ENCODE data around the gene ETS2.
"Not testable (repeated sequence)": the region's sequence is repeated elsewhere in the genome, so short reads cannot be mapped to it uniquely, and the experiment has no call there.

ETS2 gene

DNA sequence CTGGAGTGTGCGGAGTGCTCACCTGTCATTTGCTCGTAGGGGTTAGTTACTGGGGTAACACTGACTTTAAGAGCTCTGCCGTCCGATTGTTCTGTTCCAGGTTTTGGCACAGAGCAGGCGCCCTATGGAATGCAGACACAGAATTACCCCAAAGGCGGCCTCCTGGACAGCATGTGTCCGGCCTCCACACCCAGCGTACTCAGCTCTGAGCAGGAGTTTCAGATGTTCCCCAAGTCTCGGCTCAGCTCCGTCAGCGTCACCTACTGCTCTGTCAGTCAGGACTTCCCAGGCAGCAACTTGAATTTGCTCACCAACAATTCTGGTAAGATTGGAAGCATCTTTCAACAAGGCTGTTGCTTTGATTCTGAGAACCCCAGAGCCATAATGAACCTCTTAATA, 12.6 kb downstream of the ETS2 start:
- no peak for DNase-seq (ENCODE audit: low spot score)

- DNase-seq (ENCODE audit: low spot score) = no peak
These were observed 13.5 kb downstream of the ETS2 start for GRCh38 chr21:38819051-38819718.

- no peak for DNase-seq (ENCODE audit: low spot score)
These were observed 14.0 kb downstream of the ETS2 start for GRCh38 chr21:38819719-38820159.

DNA sequence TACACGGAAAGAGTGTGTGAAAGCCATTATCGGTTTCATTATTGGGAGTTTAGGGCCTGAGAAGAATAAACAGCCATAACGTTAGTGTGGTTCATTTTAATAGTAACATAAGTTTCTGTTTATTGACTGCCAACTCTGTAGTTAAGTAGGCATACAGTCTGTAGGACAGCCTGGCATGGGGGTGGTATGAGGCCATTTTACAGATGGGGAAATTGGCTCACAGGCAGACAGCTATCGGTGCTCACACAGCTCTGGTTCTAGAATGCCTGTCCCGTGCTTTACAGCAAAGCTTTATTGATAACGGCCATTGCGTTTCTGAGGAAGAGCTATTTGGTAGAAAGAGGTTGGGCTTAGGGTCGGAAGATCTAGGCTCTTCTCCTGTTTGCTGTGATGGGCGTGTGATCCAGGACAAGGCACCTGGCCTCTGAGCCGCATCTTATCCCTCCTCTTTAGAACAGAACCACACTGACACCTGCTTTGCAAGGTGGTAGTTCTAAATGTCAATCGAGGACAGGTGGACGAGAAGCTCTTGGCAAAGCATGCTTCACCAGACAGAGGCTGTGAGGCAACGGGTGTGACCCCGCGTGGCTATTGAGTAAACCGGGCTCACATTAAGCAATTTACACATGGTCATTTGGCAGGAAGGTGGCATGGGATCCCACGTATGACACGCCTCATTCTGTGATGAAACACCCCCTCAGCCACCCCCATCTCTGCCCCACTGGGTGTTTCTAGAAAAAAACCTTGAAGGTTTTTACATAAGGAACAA, 14.9 kb downstream of the ETS2 start:
- no peak for DNase-seq (ENCODE audit: low spot score)

DNA sequence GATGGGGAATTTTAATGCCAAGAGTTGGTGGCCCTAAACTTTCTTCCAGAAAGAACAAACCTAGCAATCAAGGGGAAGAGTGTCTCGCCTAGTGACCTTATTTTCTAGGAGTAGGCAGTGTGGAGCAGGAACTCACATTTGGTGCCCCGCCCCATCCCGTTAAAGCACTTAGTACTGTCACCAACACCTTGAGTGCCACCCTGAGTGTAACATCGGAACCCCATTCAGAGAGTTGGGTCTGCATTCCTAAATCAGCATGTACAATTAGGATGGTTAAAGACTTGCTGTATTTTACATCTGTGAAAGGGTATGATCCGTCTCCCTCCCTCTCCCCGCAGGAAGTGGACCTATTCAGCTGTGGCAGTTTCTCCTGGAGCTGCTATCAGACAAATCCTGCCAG, 15.5 kb downstream of the ETS2 start:
- DNase-seq (ENCODE audit: low spot score) = no peak

GRCh38 chr21:38821959-38822682, 16.4 kb downstream of the ETS2 start:
- no peak for DNase-seq (ENCODE audit: low spot score)

- DNase-seq (ENCODE audit: low spot score) = no peak
These were observed 17.1 kb downstream of the ETS2 start for GRCh38 chr21:38822778-38823238.

DNA sequence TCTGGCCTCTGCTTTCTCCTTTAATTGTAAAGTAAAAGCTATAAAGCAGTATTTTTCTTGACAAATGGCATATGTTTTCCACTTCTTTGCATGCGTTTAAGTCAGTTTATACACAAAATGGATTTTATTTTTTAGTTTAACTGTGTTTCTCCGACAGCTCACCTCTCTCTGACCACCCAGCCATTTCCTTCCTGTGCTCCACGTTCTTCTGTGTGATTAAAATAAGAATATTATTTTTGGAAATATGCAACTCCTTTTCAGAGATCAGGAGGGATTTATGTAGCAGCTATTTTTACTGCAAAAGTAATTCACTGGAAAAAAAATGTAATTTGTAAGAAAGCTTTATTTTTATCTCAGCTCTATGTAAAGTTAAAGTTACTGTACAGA, 18.0 kb downstream of the ETS2 start:
- DNase-seq (ENCODE audit: low spot score) = no peak

DNA sequence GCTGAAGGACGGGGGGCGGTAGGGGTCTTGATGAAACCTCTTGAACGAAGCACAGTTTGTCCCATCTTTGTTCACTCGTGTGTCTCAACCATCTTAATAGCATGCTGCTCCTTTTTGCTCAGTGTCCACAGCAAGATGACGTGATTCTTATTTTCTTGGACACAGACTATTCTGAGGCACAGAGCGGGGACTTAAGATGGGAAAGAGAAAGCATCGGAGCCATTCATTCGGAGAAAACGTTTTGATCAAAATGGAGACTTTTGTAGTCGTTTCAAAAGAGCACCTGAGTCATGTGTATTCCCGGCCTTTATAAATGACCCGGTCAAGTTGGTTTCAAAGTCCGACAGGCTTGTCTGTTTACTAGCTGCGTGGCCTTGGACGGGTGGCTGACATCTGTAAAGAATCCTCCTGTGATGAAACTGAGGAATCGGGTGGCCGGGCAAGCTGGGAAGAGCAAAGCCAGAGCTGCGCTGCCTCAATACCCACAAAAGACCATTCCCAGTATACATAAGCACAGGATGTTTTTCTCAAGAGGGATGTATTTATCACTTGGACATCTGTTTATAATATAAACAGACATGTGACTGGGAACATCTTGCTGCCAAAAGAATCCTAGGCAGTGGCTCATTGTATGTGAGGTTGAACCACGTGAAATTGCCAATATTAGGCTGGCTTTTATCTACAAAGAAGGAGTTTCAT, 18.5 kb downstream of the ETS2 start:
- no peak for DNase-seq (ENCODE audit: low spot score)

DNA sequence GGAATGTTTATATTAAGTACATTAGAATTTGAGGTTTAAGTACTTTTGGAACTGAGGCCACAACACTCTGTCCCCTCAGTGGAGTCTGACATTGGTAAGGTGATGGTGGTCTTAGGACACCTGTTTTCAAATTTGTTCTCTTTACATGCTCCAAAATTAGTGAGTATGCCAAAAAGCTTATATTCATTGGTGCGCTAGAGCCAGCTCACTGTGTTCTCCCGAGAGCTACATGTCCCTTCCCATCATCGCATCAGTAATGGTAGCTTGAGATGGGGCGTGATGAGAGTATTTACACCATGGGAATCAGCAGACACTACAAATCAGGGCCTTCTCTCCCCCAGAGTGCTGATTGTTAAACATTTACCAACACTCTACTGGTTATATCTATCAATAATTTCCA, 19.5 kb downstream of the ETS2 start:
- DNase-seq (ENCODE audit: low spot score) = no peak

- DNase-seq (ENCODE audit: low spot score) = no peak
These were observed 20.2 kb downstream of the ETS2 start for GRCh38 chr21:38825921-38826320.

DNA sequence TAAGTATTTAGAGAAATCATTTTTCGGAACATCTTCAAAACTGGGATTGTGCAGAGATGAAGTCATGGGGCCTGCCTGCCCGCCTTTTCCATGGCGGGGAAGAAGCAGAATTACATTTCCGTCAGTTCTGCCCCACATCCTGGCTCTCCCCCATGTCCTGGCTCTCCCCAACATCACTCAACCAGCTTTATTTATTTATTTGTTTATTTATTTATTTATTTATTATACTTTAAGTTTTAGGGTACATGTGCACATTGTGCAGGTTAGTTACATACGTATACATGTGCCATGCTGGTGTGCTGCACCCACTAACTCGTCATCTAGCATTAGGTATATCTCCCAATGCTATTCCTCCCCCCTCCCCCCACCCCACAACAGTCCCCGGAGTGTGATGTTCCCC, 22.4 kb downstream of the ETS2 start:
- not testable (repeated sequence) for DNase-seq (ENCODE audit: low spot score)

DNA sequence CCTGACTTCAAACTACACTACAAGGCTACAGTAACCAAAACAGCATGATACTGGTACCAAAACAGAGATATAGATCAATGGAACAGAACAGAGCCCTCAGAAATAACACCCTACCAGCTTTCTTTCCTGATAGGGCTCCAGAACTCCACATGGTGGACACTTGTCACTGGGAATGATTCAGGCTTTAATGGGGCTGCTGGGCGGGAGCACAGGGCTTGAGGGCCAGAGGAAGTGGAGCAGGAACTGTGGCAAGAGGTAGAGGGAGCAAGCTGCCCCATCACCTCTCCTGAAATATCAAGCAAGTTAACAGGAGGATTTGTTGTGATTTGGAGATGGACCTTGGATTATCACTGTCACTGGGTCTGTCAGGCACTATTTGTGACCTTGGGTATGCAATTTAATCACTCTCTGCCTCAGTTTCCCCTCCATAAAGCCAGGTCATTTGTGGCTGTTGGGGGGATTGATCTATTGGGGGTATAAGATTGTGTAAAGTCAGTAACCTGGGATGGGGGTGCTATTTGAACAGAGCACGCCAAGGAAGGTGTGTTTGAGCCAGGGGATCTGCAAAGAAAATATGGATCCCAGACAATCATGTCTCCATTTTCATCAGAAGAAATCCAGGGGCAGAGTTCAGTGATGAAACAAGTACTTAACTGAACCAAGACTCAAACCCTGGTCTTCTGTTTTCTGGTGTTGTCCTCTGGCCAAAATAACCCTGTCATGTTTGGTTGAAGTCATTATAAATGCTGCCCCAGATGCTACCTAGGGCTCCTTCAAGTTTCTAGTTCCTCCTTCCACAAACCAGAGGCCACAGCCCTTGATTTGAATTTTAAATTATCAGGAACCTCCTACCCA, 25.2 kb downstream of the ETS2 start:
- DNase-seq (ENCODE audit: low spot score) = no peak

DNA sequence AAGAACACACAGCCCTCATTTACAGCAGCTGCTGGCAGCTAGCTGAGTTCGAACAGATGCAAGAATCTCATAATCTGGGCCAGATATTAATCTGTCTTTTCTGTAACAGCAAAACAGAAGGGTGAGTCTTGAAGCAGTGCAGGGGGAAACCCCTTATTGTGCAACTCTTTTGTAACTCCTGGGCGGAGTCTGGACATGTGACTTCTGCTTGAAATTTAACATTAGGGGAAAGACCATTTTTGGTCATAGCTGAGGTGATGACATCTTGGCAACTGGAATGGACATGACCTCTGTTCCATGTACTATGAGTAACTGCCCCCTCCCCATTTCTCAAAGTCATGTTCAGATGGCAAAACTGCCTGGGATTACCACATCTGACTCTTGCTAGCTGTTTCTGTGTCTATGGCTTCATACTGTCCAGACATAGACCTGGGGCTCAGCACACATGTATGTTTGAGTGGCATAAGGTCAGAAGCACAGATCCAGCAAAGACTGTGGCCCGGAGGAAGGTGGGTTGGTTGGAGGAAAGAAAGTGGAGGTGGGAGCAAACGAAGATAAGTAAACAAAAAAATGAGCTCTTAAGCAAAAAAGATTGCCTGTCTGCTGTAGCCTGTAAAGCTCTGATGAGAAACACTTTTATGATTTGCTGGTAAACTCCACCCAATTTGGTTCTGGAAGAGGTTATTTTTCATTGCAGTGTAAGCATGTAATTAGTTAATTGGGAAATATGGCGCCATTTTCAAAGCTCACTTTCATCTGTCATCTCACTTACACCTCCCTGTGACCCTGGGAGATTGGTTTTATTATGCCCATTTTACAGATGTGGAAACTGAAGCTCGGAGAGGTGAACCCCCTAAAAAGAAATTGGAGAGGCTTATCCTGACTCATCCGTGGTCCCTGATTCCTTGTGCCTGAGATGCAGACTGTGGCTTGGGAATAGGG, 26.1 kb downstream of the ETS2 start:
- peak; percentile 29 for DNase-seq (ENCODE audit: low spot score)

GRCh38 chr21:38832664-38833063, 26.9 kb downstream of the ETS2 start:
- DNase-seq (ENCODE audit: low spot score) = no peak

- no peak for DNase-seq (ENCODE audit: low spot score)
These were observed 27.4 kb downstream of the ETS2 start for GRCh38 chr21:38833117-38833516.

DNA sequence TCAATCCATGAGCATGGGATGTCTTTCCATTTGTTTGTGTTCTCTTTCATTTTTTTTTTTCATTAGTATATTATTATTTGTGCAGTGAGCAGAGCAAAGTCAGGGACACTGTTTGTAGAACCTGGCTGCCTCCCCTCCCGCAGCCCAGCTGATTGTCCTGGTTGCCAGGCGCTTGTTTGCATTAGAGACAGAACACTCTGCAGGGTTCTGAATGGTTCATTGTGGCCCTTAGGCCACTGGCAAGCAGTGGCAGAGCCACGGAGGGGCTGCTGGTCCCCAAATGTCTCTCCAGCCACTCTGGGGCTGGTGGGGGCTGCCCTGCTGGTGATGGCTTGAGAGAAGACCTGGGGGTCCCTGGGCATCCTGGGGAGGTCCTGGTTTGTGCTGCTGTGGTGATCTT, 29.0 kb downstream of the ETS2 start:
- no peak for DNase-seq (ENCODE audit: low spot score)

DNA sequence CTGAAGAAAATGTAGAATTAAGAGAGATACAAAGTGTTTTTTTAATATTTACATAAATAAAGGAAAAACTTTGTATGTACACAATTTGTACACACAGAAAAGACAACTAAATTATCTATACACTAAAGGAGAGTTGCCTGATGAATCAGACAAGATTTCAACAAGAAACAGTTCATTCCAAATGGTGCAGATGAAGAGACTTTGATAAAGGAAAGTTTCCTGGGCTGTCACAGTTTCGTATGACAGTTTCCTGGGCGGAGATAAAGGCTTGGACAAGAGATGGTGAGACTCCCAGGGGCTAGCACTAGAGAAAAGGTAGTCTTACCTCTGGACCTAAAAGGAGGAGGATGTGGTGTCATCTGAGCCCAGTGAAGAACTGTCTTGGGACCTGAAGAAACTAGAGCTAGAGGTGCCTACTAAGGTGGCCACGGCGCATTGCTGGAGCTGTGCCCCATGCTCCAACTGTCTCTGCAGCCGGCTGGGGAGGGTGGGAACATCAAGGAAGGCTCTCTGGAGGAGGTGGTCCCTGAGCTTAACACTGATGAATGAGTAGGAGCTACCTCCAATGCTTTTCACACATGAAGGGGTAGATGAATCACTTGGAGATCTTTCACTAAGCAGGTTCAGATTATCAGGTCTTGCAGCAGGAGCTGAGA, 32.2 kb downstream of the ETS2 start:
- DNase-seq (ENCODE audit: low spot score) = no peak

DNA sequence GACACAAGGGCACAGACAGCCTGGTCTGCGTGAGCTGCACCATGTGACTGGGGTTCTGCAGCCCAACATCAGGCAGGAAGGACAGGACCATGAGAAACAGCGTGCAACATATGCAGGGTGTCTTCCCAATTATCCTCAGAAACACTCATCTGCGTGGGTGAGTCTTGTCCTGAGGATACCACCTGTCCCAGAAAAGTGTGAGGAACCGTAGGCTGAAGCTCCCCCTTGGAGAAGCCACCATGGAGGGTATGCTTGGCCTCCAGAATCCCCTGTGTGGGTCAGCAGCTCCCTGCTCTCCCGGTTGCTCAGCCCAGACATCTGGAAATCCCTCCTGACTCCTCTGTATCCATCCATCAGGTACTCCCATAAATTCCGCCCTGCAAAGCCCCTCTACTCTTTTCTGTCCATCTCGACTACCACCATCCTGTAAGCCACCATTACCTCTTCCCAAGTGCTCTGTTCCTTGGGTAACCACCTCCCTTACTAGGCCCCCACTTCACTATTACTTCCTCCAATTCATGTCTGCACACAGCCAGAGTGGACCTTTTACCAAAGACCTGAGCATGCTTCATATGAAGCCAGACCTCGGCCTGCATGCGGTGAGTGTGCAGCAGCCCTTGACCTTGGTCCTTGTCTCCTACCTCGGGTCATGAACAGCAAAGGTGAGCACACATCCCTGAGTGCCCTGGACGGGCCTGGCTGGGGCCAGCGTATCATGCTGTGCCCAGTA, 33.0 kb downstream of the ETS2 start:
- DNase-seq (ENCODE audit: low spot score) = no peak

Data from globus pallidus (tissue), 1 donor.